Calu3 (cell line): Measurements from ENCODE around the gene OSTN. TPM values are rescaled to one million over a fixed set of nuclear protein-coding genes. Genes with fewer than 3 reads are reported as not detected.

ENCODE experiments used
- BruUV-seq: library from RNA; stranded (reverse); fragments of 400-500 nt; replicated peaks from 2 replicates; lab custom pipeline; 2021; lab: Mats Ljungman, UMichigan
- CTCF ChIA-PET: fragments of 300-600 bp; sonication (Branson Sonifier 250); formaldehyde crosslinking; loops from one replicate; lab custom pipeline; 2022; ENCODE audit warnings: antibody characterized with exemption; lab: Charles Lee
- DNase-seq: peaks from one replicate; pipeline ENCODE4 v3.0.0; 2022
- H3K27ac Mint-ChIP-seq: one replicate; pipeline ENCODE4 v1.8.0; 2022; ENCODE audit warnings: mixed read lengths; ENCODE audit not compliant: unreplicated experiment
- H3K27me3 Mint-ChIP-seq: one replicate; pipeline ENCODE4 v1.8.0; 2022; ENCODE audit warnings: mixed read lengths; ENCODE audit not compliant: unreplicated experiment
- H3K36me3 Mint-ChIP-seq: one replicate; pipeline ENCODE4 v1.8.0; 2022; ENCODE audit warnings: mild to moderate bottlenecking, moderate library complexity, mixed read lengths; ENCODE audit not compliant: insufficient read depth, unreplicated experiment
- H3K4me1 Mint-ChIP-seq: one replicate; pipeline ENCODE4 v1.8.0; 2022; ENCODE audit warnings: mild to moderate bottlenecking, low read depth, mixed read lengths; ENCODE audit not compliant: unreplicated experiment
- H3K4me3 Mint-ChIP-seq: one replicate; pipeline ENCODE4 v1.8.0; 2022; ENCODE audit warnings: mild to moderate bottlenecking, low read depth, moderate library complexity, mixed read lengths; ENCODE audit not compliant: unreplicated experiment
- H3K9me3 Mint-ChIP-seq: one replicate; pipeline ENCODE4 v1.8.0; 2022; ENCODE audit warnings: low read depth, mixed read lengths; ENCODE audit not compliant: unreplicated experiment
- intact Hi-C: fragments of 100-400 bp; cut with micrococcal nuclease; formaldehyde crosslinking; loops from one replicate; pipeline ENCODE4 v1.10.0; 2022; ENCODE audit not compliant: unreplicated experiment
- total RNA-seq: library from RNA; stranded (reverse); gene quantifications from 2 replicates; pipeline ENCODE4 v1.2.3, GENCODE V29; 2022
- TF ChIP-seq, protein P1 (sequence below): fragments of 200-600 bp; IDR thresholded peaks from one replicate; pipeline ENCODE4 v1.8.0; 2022; ENCODE audit warnings: antibody characterized with exemption; ENCODE audit not compliant: unreplicated experiment

The OSTN gene
- total RNA-seq, 1 experiment from 2014 or later, result not detected

DNA sequence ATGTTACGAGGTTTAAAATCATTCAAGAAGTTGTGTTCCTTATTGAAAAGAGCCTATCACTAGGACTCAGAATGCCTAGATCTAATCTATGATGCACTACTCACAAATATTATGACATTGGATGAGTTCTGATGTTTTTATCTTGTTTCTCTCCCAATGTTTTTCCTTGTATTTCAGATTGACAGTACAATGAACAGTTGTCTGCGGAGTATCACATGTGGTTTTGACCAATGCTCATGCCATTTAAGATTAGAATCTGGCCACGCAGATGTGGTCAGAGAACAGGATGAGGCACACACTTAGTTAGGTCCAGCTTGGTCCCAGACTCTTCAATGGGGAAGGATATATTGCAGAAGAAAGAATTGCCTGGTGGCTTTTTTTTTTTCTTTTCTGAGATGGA lies 104.6 kb downstream of the OSTN start:
- Mint-ChIP-seq H3K36me3 (no peaks in the 10 kb centered on the region), H3K9me3 (no peaks in the 10 kb centered on the region), H3K4me3 (no peak overlapping the region), H3K27me3 (no peaks in the 10 kb centered on the region), H3K27ac (no peak overlapping the region), H3K4me1 (no peaks in the 10 kb centered on the region)
- TF ChIP-seq, protein P1, sequence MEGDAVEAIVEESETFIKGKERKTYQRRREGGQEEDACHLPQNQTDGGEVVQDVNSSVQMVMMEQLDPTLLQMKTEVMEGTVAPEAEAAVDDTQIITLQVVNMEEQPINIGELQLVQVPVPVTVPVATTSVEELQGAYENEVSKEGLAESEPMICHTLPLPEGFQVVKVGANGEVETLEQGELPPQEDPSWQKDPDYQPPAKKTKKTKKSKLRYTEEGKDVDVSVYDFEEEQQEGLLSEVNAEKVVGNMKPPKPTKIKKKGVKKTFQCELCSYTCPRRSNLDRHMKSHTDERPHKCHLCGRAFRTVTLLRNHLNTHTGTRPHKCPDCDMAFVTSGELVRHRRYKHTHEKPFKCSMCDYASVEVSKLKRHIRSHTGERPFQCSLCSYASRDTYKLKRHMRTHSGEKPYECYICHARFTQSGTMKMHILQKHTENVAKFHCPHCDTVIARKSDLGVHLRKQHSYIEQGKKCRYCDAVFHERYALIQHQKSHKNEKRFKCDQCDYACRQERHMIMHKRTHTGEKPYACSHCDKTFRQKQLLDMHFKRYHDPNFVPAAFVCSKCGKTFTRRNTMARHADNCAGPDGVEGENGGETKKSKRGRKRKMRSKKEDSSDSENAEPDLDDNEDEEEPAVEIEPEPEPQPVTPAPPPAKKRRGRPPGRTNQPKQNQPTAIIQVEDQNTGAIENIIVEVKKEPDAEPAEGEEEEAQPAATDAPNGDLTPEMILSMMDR, result no peak
- no peak for DNase-seq
- no TSS peak for BruUV-seq
- CTCF ChIA-PET, result no interaction called here
- intact Hi-C loops, result no loop called here

DNA sequence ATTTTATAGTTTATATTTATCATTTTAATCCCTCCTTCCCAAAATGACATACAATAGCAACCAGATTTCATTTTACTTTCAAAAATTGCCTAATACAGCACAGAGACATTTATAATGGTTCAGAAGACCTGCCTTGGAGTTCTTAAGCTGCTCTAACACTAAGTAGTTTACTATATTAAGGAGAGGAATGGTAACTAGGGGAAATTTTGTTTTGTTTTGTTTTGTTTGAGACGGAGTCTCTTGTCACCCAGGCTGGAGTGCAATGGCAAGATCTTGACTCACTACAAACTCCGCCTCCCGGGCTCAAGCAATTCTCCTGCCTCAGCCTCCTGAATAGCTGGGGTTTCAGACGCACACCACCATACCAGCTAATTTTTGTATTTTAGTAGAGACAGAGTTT lies 107.4 kb downstream of the OSTN start:
- H3K36me3 Mint-ChIP-seq, result no peaks in the 10 kb centered on the region
- no TSS peak for BruUV-seq
- intact Hi-C loops, result no loop called here
- TF ChIP-seq, protein P1, result no peak
- no peak overlapping the region for H3K4me3 Mint-ChIP-seq
- CTCF ChIA-PET, result interaction anchor here (0.5 kb wide), 1 partner anchor 35 kb away, joined by 5 read pairs; no protein-coding TSS in a partner anchor
- DNase-seq, result no peak
- no peak overlapping the region for H3K27ac Mint-ChIP-seq
- H3K27me3 Mint-ChIP-seq, result no peaks in the 10 kb centered on the region
- H3K4me1 Mint-ChIP-seq, result no peaks in the 10 kb centered on the region
- no peaks in the 10 kb centered on the region for H3K9me3 Mint-ChIP-seq

DNA sequence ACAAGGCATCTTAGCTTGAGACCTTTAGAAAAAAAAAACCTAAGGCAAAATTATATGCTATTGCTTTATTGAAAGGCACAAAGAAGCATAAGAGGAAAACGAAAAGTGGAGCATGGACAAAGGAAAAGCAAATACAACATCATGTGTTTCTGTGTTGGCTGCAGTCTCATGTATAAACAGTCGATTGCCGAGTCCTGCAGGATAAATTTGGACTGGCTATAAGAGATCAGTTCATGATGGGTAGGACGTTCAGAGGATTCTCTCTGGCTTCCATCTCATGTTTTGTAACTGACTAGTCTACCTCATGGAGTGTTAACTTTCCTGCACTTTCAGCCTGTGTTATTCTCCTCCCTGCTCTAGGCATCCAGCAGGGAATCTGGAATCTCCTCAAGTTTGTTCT lies 108.3 kb downstream of the OSTN start:
- H3K27me3 Mint-ChIP-seq, result no peaks in the 10 kb centered on the region
- no peaks in the 10 kb centered on the region for H3K9me3 Mint-ChIP-seq
- no TSS peak for BruUV-seq
- H3K4me1 Mint-ChIP-seq, result no peaks in the 10 kb centered on the region
- H3K4me3 Mint-ChIP-seq, result no peak overlapping the region
- intact Hi-C loops, result no loop called here
- TF ChIP-seq, protein P1, result no peak
- CTCF ChIA-PET, result interaction anchor here (0.6 kb wide), 1 partner anchor 102 kb away, joined by 3 read pairs; no protein-coding TSS in a partner anchor
- H3K36me3 Mint-ChIP-seq, result no peaks in the 10 kb centered on the region
- no peak for DNase-seq
- no peak overlapping the region for H3K27ac Mint-ChIP-seq

DNA sequence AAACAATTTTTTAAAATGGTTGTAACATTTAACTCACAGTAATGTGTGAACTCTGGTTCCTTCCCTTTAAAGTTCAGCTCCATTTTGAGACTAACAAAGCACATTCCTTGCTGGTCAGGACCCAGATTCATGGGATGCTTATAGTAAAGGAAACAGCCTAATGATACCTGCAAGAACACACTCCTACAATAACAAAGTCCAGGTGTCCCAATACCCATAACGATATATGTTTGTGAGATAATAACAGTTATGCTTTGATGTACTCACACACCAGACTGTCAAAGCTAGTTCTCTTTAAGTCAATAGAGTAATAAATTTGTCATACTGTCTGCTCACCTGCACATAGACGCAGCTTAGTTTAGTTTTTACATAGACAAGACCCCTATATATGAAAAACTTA lies 114.3 kb downstream of the OSTN start:
- H3K9me3 Mint-ChIP-seq, result no peaks in the 10 kb centered on the region
- no TSS peak for BruUV-seq
- CTCF ChIA-PET, result interaction anchor here (0.7 kb wide), 1 partner anchor 345 kb away, joined by 3 read pairs; no protein-coding TSS in a partner anchor
- no peak for DNase-seq
- H3K4me1 Mint-ChIP-seq, result peaks cover 7% of the 10 kb centered on the region
- intact Hi-C loops, result no loop called here
- TF ChIP-seq, protein P1, result no peak
- H3K27ac Mint-ChIP-seq, result no peak overlapping the region
- no peak overlapping the region for H3K4me3 Mint-ChIP-seq
- H3K36me3 Mint-ChIP-seq, result no peaks in the 10 kb centered on the region
- H3K27me3 Mint-ChIP-seq, result no peaks in the 10 kb centered on the region
